Pancreas (tissue), 10 donors: Measurements from ENCODE around the gene CRX. TPM values are rescaled to one million over a fixed set of nuclear protein-coding genes. Genes with fewer than 3 reads are reported as not detected.
"Not testable (repeated sequence)": the region's sequence is repeated elsewhere in the genome, so short reads cannot be mapped to it uniquely, and the experiment has no call there.

ENCODE experiments used
- ATAC-seq, 4 donors: fragments of 200-7000 bp; cut with Tn5 transposase; one replicate each; pipeline versions ENCODE4 v1.8.0 to v1.9.1; 2020; ENCODE audit warnings: mild to moderate bottlenecking in 4 of 4, moderate library complexity in 4 of 4
- DNase-seq, 6 donors: peaks; one replicate each; pipeline ENCODE4 v3.0.0-alpha.2; 2020
- FAIRE-seq: peaks from 2 replicates; lab custom pipeline; 2012; peaks lifted over from hg19 to GRCh38; lab: Jason Lieb, UNC
- H3K27ac ChIP-seq, 4 donors: fragments of 200-600 bp; sonication (generic); 1 replicate in 3 of 4; 2 replicates in 1 of 4; pipeline versions ENCODE4 v1.5.0 to v1.8.0; 2020
- H3K27me3 ChIP-seq, 4 donors: fragments of 200-600 bp; one replicate each; pipeline ENCODE4 v1.8.0; 2021
- H3K36me3 ChIP-seq, 3 donors: fragments of 200-600 bp; sonication (generic) in 1 of 3; one replicate each; pipeline versions ENCODE4 v1.5.0 to v1.8.0; 2020 to 2021
- H3K4me1 ChIP-seq, 3 donors: fragments of 200-600 bp; one replicate each; pipeline ENCODE4 v1.8.0; 2021
- H3K4me3 ChIP-seq, 4 donors: fragments of 200-600 bp; sonication (generic) in 2 of 4; one replicate each; pipeline versions ENCODE4 v1.5.0 to v1.8.0; 2020 to 2021
- H3K9me3 ChIP-seq, 4 donors: fragments of 200-600 bp; one replicate each; pipeline ENCODE4 v1.8.0; 2021
- WGBS, 2 donors: extraction: QIAGEN DNeasy Blood & Tissue Kit; methylation state at CpG; one replicate each; pipeline ENCODE4 v1.1.7; 2013; 5-methylcytosine and 5-hydroxymethylcytosine counted together
- intact Hi-C, 3 donors: fragments of 100-400 bp; cut with DNase I; formaldehyde crosslinking; loops; one replicate each; pipeline versions ENCODE4 v1.11.1 to v1.14.2; 2022
- polyA plus RNA-seq, 2 donors: library from polyadenylated mRNA; stranded (reverse); fragments of 200-250 nt; gene quantifications; one replicate each; pipeline ENCODE4 v1.2.3, GENCODE V29; 2013
- total RNA-seq, 6 donors: library from RNA; stranded (reverse); fragmentation: NEBNext Ultra II Directional in 4 of 6; extraction: Animal tissue kit (Norgen Biotek cat#: 25700) in 4 of 6; gene quantifications; one replicate each; pipeline versions ENCODE4 v1.2.1 to v1.2.4, GENCODE V29; 2021 to 2023
- TF ChIP-seq, protein P1 (sequence below), 4 donors: fragments of 200-600 bp; sonication (generic) in 3 of 4; IDR thresholded peaks; one replicate each; pipeline versions ENCODE4 v1.5.0 to v1.8.0; 2021; ENCODE audit warnings: antibody characterized with exemption in 4 of 4
- donor health status: healthy with polysubstance abuse.
- donor health status: DM: no; HTN: no; CAD: no; lungs with moderate emphysema.
- donor health status: DM: no; HTN: no; CAD: no.
- donor health status: control.
- donor health status: control.
- donor health status: Bipolar disorder and iron deficiency.
- donor health status: DM: yes; HTN: yes; CAD: no.
- donor health status: DM: no; HTN: no; CAD: no.
- donor health status: DM: no; HTN: no; CAD: no.
- donor health status: DM: yes; HTN: yes; CAD: no.

Gene CRX
- not detected for total RNA-seq
- not detected for polyA plus RNA-seq

GRCh38 chr19:47821460-47822020 is at the start of gene CRX:
TSS of gene CRX (plus strand) at chr19:47821937. CDS start at chr19:47834444, 12,507 bp downstream.
- H3K27me3 ChIP-seq = no peaks in the 10 kb centered on the region

GRCh38 chr19:47776568-47776967 is 45.2 kb upstream of the CRX start:
- peak; percentile 61 for FAIRE-seq
- H3K27ac ChIP-seq = peak overlapping the region in 3 of 4 donors; percentile 46 to 98 (median 98)
- intact Hi-C loops = no loop called here

More at GRCh38 chr19:47821460-47822020, at the start of gene CRX:
- 25 to 32% methylated on average over 15 of the region's 15 CpGs for whole genome bisulfite sequencing, 2 donors
- TF ChIP-seq, protein P1, sequence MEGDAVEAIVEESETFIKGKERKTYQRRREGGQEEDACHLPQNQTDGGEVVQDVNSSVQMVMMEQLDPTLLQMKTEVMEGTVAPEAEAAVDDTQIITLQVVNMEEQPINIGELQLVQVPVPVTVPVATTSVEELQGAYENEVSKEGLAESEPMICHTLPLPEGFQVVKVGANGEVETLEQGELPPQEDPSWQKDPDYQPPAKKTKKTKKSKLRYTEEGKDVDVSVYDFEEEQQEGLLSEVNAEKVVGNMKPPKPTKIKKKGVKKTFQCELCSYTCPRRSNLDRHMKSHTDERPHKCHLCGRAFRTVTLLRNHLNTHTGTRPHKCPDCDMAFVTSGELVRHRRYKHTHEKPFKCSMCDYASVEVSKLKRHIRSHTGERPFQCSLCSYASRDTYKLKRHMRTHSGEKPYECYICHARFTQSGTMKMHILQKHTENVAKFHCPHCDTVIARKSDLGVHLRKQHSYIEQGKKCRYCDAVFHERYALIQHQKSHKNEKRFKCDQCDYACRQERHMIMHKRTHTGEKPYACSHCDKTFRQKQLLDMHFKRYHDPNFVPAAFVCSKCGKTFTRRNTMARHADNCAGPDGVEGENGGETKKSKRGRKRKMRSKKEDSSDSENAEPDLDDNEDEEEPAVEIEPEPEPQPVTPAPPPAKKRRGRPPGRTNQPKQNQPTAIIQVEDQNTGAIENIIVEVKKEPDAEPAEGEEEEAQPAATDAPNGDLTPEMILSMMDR (IDR thresholded peaks at IDR 0.05) = no peak
- ATAC-seq = no peak
- DNase-seq = no peak
- H3K27ac ChIP-seq = no peak within 1 kb of the TSS
- intact Hi-C loops = no loop called here
- H3K9me3 ChIP-seq = no peaks in the 10 kb centered on the region
- H3K36me3 ChIP-seq = no peaks in the 10 kb centered on the region
- no peaks in the 10 kb centered on the region for H3K4me1 ChIP-seq
- H3K4me3 ChIP-seq = no peak within 1 kb of the TSS
- FAIRE-seq = no peak

DNA sequence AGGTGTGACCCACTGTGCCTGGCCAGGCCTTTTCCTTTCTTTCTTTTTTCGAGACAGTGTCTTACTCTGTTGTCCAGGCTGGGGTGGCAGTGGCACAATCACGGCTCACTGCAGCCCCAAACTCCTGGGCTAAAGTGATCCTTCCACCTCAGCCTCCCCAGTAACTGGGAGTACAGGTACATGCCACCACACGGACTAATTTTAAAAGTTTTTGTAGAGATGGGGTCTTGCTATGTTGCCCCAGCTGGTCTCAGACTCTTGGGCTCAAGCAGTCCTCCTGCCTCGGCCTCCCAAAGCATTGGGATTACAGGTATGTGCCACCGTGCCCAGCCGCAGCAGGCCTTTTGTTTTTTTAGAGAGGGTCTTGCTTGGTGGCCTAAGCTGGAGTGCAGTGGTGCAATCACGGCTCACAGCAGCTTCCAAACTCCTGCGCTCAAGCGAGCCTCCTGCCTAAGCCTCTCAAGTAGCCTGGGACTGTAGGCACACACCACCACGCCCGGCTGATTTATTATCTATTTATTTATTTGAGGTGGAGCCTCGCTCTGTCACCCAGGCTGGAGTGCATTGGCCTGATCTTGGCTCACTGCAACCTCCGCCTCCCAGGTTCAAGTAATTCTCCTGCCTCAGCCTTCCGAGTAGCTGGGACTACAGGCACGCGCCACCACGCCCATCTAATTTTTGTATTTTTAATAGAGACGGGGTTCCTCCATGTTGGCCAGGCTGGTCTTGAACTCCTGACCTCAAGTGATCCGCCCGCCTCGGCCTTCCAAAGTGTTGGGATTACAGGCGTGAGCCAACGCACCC is 44.3 kb upstream of the CRX start:
- H3K36me3 ChIP-seq, DNase-seq, ATAC-seq, H3K9me3 ChIP-seq, FAIRE-seq, intact Hi-C loops, H3K27me3 ChIP-seq: not testable (repeated sequence)
- Histone ChIP-seq H3K4me1 (peaks cover 0 to 23% (median 5%) of the 10 kb centered on the region in 3 donors), H3K4me3 (peak overlapping the region; percentile 74 to 89 (median 83)), H3K27ac (peak overlapping the region; percentile 97 to 99 (median 98))
- 58 to 61% methylated on average over 23 of the region's 23 CpGs for WGBS, 2 donors

More at GRCh38 chr19:47776568-47776967, 45.2 kb upstream of the CRX start:
- Histone ChIP-seq H3K36me3 (no peaks in the 10 kb centered on the region), H3K9me3 (no peaks in the 10 kb centered on the region), H3K27me3 (no peaks in the 10 kb centered on the region), H3K4me1 (peaks cover 0 to 23% (median 0%) of the 10 kb centered on the region in 3 donors), H3K4me3 (no peak overlapping the region)
- ATAC-seq (peak in 3 of 4 donors; percentile 1 to 37 (median 27)), DNase-seq (no peak)
- TF ChIP-seq, protein P1 (IDR thresholded peaks at IDR 0.05) = no peak
- WGBS, 2 donors = 52 to 58% methylated on average over 4 of the region's 4 CpGs

DNA sequence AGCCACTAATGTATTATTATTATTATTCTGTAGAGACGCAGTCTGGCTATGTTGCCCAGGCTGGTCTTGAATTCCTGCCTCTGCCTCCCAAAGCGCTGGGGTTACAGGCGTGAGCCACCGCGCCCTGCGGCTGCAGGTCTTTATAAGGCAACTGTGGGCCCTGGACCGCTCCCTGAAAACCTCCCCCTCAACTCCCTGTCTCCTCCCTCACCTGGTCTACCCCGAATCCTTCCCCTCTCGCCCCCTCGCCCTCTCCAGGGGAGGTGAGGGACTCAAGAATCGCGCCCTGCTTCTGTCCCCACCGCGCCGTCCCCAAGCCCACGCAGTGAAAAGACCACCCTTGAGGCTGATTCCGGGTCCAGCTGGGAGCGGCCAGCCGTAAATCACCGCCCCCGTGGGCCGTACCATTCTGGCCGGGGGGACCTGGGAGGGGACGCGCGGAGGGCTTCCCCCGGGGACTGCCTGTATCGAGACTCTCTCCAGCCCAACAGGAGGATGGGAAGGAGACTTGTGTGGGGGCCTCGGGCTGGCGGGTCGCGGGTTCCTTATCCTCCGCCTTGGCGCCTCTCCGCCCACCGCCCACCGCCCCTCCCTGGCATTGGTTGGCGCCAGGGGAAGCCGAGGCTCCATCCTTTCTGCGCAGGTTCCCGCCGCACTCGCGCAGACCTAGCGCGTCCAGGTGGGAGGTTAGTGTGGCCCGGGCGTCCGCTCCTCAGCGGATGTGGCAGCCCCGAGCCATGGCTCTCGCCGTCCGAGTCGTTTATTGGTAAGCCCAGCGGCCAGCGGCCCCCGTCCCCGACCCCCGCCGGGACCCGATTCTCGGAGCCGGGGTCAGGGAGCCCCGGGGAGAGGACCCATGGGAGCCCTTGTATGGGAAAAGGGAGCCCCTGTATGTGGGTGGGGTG is 43.4 kb upstream of the CRX start, which contains the start of gene SELENOW:
SELENOW (plus strand) TSS at position 655 of the 905 bp plus-strand sequence; CDS start at position 738, 83 bp downstream.
- peak; percentile 74 to 92 (median 80) for DNase-seq
- H3K36me3 ChIP-seq = no peaks in the 10 kb centered on the region
- WGBS, 2 donors = 1% methylated on average over 57 to 63 of the region's 65 CpGs
- peak within 1 kb of the TSS; percentile 97 to 99 (median 98) for H3K27ac ChIP-seq
- H3K9me3 ChIP-seq = no peaks in the 10 kb centered on the region
- TF ChIP-seq, protein P1 (IDR thresholded peaks at IDR 0.05) = no peak
- H3K4me1 ChIP-seq = peaks cover 0 to 23% (median 5%) of the 10 kb centered on the region in 3 donors
- intact Hi-C loops = no loop called here
- peak within 1 kb of the TSS; percentile 74 to 89 (median 83) for H3K4me3 ChIP-seq
- FAIRE-seq = no peak
- no peaks in the 10 kb centered on the region for H3K27me3 ChIP-seq
- ATAC-seq = peak; percentile 92 to 95 (median 93)
